Heart left ventricle (tissue), 13 donors: Measurements from ENCODE around the gene FAM234A.

Source experiments
- CTCF ChIP-seq, 12 donors: fragments of 200-600 bp; sonication (generic) in 4 of 12; IDR thresholded peaks; one replicate each; pipeline versions ENCODE4 v1.5.0 to v1.8.0; 2018 to 2022; ENCODE audit warnings: antibody characterized with exemption in 12 of 12, mild to moderate bottlenecking in 5 of 12
- POLR2A ChIP-seq, 2 donors: fragments of 450-650 bp; IDR thresholded peaks; one replicate each; pipeline ENCODE4 v1.6.1; 2017; ENCODE audit warnings: antibody characterized with exemption in 2 of 2, mild to moderate bottlenecking in 2 of 2, moderate library complexity in 2 of 2
- donor health status: ischemic (EF 13 %, LVEDD 7.1; RV severe dilation, severe dysfunction).
- donor health status: DM: no; HTN: yes; CAD: no.
- donor health status: DM: no; HTN: no; CAD: no.
- donor health status: ischemic (EF 25% LVEDD 6.9; RV normal size, moderate dysfunction).
- donor health status: ischemic (EF 25% LVEDD 5.7; RV mildly dilated, moderate dysfunction).
- donor health status: ischemic (EF 35%, LVEDD 5.7; RV mildly dilated, moderate dysfunction).
- donor health status: nonischemic (EF 11% LVEDD 7.7; RV severe dilation, severe dysfunction).
- donor health status: DM: yes; HTN: yes; CAD: no.
- donor health status: PGD.
- donor health status: ischemic (EF 29% LVEDD 5.4; RV normal size, mild dysfunction).
- donor health status: nonischemic (EF 23%, LVEDD 6.1; RV moderate dilation, normal function).

GRCh38 chr16:296806-297510 lies 62.3 kb downstream of the FAM234A start:
- no peak for TF ChIP-seq CTCF (IDR thresholded peaks at IDR 0.05)
- no peak for TF ChIP-seq POLR2A (IDR thresholded peaks at IDR 0.05)
